GM19463 (cell line): ENCODE data around the gene IFI27.
A peak's percentile ranks its signal among the peaks of the same experiment; 100 is the strongest.

Experiments used
- ATAC-seq: cut with Tn5 transposase; IDR thresholded peaks from one replicate; pipeline ENCODE4 v1.9.1; 2021; ENCODE audit warnings: mild to moderate bottlenecking, moderate library complexity; ENCODE audit not compliant: unreplicated experiment

IFI27 gene

DNA sequence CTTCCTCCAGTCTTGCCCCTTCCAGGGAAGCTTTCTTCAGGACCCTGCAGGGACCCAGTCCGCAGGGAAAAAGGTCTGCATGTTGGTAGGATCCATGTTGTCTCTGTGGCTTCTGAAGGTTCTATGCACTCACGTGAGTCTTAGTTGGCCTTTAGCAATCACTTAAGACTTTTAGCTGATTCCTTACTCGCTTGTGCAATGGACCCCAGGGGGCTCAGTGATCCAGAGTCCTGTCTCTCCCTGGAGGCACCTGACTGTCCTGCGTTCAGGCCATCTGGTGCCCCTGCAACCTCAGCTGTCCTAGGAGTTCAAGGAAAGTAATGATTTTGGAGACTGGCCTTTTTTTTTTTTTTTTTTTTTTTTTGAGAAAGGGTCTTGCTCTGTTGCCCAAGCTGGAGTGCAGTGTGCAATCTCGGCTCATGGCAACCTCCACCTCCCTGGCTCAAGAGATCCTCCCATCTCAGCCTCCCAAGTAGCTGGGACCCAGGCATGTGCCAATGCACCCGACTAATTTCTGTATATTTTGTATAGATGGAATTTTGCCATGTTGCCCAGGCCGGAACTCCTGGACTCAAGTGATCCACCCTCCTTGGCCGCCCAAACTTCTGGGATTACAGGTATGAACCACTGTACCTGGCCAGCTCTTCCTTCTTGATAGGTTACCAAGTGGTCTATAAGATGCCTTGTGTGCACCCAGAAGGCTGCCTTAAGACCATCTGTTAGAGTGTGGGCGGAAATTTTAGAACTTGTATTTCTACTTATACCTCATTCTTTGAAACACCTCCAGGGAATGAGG, 14.2 kb downstream of the IFI27 start:
- ATAC-seq = no peak

DNA sequence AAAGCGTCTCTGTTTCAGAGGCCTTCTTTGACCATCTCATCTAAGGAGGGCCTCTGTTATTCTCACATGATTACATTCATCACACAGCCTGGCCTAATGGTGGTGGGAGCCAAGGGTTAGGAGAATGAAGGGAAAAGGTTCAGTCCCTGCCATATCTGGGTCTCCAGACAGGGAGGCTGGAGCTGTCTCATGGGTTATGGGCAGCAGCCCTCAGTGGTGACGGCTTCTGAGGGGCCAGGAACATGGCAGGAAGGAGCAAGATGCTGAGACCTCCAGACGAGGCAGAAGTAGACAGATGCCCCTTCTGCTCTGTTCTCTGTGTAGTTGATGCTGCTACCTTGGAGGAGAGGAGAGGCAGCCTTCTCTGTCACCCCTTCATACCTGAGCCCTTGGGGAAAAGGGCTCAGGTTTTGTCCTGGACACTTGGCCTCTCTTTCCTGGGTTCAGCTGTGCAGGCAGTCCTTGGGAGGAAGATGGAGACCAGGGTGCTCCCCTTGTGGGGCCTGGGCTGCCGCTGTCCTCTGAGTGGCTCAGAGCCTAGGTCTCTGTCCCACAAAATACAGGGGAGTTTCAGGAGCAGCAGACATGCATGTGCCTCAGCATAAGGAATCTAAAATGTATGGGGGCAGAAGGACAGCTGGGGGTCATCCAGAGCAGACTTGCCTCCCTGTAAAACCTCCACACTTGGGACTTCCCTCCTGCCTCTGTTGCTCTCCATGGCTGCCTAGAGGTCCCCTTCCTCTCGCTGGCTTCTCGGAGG, 15.3 kb downstream of the IFI27 start:
- ATAC-seq = no peak

DNA sequence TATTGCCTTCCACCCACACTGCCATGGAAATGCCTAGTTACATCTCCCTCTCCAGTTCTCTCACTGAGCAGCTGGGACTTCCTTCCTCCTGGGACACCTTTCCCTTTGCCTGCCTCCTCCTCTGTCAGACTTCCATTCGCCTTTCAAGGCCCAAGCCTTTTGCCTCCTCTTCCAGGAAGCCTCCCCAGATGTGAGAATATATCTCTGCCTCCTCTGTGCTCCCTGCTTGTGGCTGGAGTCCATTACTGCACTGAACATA, 15.8 kb downstream of the IFI27 start:
- ATAC-seq = no peak

DNA sequence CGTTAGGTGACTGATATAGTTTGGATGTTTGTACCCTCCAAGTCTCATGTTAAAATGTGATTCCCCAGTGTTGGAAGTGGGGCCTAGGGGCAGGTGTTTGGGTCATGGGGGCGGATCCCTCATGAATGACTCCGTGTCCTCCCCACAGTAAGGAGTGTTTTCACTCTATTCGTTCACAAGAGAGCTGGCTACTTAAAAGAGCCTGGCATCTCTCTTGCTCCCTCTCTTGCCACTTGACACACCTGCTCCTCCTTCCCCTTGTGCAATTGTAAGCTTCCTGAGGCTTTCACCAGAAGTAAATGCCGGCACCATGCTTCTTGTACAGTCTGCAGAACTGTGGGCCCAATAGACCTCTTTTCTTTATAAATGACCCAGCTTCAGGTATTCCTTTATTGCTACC, 16.3 kb downstream of the IFI27 start:
- no peak for ATAC-seq

DNA sequence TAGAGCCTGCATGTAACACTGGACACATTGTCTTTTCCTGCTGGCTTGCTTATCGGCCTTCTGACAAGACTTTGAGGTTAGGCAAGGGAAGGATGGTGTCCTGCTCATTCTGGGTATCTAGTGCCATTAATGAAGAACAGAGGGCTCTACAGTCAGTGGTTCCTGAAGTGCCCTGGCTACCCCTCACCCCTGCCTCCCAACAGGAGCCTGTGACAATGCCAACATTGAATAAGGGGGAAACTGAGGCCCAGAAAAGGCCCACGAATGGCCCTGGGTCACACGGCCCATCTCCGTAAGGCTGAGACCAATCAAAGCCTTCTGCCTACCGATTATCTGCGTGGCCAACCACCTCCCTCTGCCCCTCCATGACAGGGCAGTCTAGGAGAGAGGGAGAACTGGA, 16.8 kb downstream of the IFI27 start:
- ATAC-seq = no peak

DNA sequence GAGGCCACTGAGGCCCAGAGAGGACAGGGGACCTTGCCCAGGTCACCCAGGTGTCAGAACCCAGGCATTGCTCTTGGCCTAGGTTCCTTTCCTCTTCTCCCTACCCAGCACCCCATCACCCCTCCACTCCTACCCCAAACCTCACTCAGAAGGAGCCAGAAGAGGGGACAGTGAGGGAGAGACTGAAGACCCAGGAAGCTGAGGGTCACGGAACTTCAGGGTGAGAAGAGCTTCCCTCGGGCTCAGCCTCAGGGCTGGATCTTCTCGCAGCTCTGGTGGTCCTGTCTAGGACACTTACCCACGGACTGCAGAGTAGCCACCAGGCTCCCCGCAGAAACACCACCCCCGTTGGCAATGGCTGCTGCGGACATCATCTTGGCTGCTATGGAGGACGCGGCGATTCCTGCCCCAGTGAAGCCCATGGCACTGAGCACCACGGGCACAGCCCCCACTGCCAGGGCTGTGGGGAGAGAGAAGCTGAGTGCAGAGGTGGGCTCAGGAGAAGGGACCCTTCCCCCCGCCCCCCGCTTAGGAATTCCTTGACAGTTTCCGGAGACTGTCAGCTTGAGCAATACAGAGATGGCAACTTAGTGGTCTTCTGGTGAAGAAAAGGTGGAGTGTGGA, 17.8 kb downstream of the IFI27 start:
- ATAC-seq = no peak

DNA sequence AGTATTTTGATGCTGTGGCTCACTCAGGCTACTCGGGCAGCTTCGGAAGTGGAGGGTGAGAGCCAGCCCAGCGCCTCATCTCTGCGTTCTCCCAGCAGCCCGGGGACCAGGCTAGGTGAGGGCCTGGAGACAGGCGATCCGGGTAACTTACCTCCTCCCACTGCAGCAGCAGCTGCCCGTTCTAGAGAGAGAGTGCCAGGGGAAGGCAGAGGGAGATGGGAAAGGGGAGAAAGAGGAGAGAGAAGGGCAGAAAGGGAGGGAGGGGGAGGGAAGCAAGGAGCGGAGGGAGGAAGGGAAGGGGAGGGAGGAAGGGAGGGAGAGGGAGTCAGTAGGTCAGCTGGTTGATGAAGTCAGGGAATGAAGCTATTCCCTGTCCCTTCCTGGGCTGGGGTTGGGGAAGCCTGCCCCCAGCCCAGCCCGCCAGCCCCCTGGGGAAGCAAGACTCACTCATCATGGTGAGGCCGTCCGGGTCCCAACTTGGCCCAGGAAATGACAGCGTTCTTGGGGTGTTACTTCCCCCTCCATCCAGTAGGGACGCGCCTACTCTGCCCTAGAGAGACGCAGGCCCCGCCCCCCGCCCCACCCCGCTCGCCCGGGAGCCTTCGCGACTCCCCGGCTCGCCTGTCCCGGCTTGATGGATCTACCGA, 18.7 kb downstream of the IFI27 start, which contains the start of gene IFI27L2:
Gene IFI27L2 (minus strand): TSS at position 494 of the 647 bp plus-strand sequence. CDS start 40 bp downstream, at position 454.
- peak; percentile 96 for ATAC-seq

DNA sequence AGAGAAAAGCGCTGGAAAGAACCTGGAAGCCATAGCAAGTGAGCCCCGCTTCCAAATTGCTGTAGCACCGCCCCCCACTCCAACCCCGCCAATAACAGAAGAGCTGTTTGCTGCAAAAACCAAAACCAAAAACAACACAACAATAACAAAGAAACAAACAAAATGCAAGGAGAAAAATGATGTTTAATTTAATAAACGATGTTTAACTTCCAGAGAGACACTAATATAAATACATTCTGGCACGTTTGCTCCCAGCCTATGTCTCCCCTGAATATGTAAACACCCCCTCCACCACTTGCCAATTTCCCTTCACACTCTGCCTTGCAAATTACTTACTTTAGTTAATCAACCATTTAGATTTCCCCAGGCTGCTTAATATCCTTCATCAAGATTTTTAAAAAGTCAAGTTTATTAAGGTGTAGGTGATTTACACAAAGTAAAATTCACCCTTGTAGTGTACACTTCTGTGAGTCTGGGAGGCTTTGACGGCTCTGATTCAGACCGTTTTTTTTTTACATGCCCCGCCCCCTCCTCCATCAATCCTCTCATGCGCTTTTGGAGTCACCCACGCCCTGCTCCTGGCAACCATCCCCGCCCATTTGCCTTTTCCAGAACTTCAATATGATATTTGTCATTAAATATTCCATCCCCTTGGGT, 19.4 kb downstream of the IFI27 start:
- no peak for ATAC-seq

DNA sequence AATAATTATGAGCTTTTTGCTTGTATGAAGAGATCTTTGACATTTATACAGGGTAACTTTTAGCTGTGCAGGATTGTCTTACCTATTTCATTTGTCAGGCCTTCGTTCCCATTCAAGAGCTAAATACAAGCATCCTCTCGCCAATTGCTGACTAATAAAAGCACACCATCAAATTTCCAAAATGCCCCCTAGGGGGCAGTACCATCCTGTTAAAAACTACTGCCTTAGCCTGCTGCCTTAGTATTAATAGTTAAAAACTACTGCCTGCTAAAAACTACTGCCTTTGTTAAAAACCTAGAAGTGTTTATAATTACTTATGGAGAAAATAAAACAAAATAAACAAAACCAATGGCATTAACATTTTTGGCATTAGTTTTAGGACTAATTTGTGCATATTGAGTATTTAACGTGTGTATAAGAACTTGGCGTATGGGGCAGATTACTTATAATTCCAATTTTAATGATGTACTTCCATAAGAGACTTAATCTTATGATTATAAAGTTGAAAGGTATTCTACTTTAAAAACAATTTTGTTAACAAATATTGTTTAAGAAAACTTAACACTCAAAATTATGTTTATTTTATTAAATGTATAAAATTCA, 21.9 kb downstream of the IFI27 start:
- no peak for ATAC-seq

DNA sequence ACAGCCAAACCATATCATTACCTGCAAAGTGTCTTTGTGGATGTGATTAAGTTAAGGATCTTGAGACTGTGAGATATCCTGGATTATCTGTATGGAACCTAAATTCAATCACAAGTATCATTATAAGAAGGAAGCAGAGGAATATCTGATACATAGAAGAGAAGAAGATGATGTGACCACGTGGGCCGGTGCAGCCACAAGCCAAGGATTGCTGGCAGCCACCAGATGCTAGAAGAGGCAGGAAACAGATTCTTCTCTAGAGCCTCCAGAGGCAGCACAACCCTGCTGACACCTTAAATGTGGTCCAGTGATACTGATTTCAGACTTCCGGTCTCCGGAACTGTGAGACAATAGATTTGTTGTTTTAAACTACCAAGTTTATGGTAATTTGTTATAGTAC, 24.9 kb downstream of the IFI27 start:
- no peak for ATAC-seq

DNA sequence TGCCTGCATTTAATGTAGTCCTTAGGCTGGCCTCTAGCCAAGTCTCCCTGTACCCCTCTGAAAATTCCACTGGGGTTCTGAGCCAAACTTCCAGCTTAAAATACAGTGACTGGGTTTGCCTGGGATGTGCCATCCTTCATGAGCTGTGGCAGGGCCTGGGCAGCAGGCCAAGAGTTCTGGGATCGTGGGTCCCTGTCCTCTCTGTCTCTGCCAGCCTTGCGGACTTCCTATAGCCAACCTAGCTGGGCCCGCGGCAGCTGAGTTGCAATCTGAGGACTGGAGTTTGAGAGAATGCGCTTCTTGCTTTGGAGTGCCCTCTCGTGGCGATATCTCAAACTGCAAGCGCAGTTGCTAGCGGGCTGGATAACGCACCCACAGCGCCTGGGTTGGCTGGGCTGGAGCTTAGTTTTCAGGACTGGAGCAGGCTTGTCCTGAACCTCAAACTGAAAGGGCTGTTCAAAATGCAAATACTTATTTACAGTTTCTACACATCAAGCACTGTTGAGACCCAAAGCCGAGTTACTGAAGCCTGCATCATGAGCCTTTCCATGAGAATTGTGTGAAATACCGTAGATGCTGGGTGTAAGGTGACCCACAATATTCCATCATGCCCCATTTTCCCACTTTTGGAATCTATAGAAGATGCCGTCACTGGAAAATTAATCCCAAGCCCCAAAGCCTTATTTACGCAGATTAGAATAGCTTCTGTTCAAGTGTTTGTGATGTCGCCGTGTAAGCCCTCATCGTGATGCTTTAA, 26.2 kb downstream of the IFI27 start:
- ATAC-seq = peak; percentile 84

DNA sequence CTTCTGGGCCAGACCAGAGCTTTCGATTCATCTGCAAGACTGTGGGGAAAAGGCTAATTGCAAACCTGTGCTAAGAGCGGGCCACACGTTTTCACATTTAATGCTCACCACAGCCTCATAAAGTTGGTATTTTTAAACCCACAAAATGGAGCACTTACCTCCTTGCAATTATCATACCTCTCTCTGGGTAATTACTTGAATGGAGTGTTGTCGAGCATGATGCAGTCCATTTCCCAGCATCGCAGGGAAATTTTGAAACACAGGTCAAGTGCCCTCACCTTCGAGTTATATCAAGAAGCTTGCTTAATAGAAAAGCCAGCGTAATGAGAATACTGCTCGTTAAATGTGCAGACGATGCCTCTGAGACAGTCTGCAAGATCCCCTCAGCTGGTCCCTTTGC, 27.7 kb downstream of the IFI27 start:
- no peak for ATAC-seq

DNA sequence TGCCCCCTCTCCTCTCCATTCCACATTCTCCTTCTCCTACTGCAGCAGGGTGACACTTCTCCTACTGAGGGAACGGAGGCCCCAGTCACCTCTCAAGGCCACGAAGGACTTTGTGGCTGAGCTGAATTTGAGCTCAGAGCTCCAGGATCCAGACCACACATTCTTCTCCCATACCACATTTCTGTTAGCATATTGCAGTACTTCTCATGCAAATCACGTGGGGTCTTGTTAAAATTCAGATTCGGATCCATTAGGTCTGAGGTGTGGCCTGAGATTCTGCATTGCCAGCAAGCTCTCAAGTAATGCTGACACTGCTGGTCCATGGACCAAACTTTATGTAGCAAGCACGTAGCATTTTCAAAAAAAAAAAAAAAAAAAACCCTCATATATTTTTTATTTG, 28.5 kb downstream of the IFI27 start:
- no peak for ATAC-seq

DNA sequence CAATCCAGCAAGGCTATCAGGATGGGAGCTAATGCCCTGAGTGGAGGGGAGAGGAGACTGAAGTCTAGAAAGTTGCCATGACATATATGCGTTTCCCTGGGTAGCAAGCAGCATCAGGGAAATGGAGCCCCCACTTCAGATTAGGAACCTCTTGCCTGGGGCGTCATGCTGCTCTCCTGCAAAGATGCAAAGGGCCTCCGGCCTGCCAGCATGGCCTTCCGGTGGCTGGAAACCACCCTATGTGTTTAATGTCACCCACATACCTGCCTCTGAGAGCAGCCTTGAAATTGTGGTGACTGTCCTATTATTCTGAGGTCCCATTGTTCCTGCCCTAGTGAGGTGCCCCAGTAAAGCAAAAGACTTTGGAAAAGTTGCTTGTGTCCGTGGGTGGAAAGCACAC, 28.9 kb downstream of the IFI27 start:
- ATAC-seq = no peak

DNA sequence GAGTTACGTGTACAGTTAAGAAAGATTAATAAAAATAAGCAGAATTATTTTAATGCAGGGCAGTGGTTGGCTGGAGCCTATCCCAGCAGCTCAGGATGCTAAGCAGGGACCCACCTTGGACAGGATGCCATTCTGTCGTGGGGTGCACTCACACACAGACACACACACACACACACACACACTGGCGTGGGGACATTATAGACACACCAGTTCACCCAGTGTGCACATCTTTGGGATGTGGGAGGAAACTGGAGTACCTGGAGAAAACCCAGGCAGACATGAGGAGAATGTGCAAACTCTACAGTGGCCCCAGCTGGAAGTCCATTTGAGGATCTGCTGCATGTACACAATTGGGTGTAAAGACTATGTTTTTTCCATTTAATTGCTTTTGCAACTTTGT, 31.7 kb downstream of the IFI27 start:
- ATAC-seq = no peak

DNA sequence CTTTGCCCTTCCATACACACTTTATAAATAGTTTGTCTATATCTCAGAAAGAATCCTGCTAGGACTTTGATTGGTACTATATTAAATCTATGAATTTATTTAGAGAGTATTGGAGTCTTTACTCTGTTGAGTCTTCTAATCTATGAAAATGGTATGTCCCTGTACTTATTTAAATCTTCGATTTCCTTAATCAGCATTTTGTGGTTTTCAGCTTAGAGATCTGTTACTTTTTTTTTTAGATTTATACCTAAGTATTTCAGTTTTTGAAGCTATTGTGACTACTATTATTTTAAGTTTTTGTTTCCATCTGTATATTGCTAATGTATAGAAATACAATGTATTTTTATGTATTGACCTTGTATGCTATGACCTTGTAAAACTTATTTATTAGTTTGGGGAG, 32.3 kb downstream of the IFI27 start:
- ATAC-seq = no peak

DNA sequence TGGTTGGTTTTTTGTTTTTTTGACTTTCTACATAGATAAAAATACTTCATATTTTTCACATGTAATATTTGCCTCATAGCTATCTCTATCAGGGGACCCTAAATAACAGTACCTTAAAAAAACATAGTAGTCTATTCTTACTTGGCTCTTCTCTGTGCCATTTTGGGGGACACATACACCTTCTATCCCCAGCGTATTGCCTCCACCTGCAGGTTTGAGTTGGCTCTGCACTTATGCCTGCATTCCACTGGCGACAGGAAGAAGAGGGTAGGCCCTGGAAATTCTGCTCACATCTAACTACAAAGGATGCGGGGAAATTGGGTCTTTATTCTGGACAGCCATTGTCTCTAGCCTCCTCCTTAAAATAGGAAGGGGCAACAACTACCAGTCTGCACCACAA, 32.7 kb downstream of the IFI27 start:
- no peak for ATAC-seq

DNA sequence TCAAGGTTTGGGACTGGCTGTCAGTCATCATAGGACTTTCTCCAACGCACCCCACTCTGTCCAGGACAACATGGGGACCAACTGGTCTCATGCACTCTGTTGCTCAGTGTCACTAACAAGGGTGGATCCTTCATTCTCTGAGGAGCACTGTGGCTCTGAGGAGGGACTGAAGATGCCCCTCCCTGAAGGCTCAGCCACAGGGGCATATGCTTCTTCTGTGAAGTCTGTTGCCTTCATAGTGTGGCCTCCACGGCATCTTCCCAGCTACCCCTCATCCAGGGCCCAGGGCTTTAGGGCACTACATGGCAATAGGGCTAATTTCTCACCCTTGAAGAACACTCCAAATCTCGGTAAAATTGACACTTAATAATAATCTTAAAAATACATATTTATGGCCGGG, 33.2 kb downstream of the IFI27 start:
- ATAC-seq = no peak

DNA sequence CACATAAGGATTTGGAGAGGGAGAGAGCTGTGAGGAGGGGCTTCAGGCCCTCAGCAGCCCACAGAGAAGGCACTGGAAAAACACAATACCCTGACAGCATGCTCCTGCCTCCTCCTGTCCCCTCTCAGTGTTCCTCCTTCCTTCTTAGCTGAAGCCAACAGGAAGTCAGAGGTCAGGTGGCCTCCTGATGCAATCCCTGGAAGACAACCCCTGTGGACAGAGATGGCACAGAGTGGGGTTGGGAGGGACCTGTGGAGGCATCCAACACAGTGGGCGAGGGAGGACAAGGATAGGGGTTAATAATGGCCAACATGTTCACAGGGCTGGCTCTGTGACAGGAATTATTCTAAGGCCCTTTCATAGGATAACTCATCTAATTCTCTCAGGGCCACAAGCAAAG, 34.2 kb downstream of the IFI27 start:
- ATAC-seq = no peak

DNA sequence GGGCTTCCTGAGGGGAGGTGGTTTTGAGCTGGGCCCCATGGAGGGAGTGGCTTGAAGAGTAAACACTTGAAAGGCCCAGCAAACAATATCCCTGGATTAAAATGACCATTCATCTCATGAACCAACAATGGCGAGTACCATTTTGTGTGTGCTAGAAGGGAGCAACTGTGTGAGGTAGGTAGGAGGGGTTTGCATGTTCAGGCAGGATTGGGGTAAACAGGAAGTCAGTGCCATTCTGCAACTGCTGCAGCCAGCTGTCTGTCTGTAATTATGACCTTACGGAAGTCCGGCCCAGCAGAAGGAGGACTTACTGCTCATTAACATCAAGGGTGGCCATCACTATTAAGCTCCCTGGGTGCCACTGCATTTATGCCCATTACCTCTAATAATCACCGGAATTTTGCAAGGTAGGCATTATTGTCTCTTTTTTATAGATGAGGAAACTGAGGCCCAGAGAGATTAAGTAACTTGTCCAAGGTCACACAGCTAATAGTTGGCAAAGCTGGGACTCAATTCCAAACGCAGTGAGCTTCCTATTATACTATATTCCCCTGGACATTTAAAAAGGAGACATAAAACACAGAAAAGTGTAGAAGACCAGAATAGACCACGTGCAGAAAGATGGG, 35.5 kb downstream of the IFI27 start:
- no peak for ATAC-seq
